HG03159 (cell line): Measurements from ENCODE around the gene OR8D2.
"Not testable (repeated sequence)": the region's sequence is repeated elsewhere in the genome, so short reads cannot be mapped to it uniquely, and the experiment has no call there.

ENCODE experiments used
- ATAC-seq: cut with Tn5 transposase; IDR thresholded peaks from one replicate; pipeline ENCODE4 v1.9.1; 2021; ENCODE audit warnings: mild to moderate bottlenecking, moderate library complexity; ENCODE audit not compliant: unreplicated experiment

Gene OR8D2

DNA sequence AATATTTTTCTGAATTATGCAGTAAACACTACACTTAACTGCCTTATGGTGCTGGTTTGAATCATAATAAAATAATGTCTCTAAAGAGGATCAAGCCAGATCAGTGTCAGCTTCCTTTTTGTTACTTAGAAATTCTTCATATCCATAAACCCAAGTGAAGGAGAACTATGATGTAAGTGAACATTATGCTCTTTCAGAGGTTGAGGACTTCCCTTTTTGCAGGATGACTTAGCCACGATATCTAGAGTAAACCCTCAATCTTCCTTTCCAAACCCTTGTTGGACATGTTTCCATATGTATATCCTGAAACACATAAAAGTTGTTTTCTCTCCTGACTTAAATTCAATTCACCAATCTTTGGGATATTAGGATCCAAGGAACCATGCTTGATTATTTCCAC is 25.3 kb downstream of the OR8D2 start:
- no peak for ATAC-seq

DNA sequence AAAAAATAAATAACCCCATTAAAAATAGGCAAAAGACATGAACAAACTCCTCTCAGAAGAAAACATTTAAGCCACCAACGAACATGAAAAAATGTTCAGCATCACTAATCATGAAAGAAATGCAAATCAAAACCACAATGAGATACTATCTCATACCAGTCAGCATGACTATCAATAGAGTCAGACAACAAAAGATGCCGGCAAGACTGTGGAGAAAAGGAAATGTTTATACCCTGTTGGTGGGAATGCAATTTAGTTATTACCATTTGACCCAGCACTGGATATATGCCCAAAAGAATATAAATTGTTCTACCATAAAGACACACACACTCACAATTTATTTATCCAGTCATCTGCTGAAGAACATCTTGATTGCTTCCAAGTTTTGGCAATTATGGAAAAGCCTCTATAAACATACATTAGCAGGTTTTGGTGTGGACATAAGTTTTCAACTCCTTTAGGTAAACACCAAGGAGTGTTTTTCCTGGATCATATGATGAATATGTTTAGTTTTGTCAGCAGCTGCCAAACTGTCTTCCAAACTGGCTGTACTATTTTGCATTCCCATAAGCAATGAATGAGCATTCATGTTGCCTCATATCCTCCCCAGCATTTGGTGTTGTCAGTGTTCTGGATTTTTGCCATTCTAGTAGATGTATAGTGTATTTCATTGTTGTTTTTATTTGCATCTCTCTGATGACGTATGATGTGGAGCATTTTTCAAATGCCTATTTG is 34.2 kb downstream of the OR8D2 start:
- ATAC-seq, result no peak

DNA sequence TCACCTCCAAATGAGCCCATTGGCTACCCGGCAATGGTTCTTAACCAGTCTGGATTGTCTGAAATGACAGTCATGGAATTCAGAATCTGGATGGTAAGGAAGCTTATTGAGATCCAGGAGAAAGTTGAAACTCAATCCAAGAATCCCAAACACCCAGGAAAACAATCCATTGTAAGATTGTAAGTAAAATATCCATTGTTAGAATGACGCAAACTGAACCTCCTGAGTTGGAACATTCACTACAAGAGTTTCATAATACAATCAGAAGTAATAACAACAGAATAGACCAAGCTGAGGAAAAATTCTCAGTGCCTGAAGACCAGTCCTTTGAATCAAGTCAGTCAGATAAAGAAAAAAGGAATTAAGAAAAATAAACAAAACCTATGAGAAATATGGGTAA is 41.7 kb downstream of the OR8D2 start:
- ATAC-seq, result no peak

DNA sequence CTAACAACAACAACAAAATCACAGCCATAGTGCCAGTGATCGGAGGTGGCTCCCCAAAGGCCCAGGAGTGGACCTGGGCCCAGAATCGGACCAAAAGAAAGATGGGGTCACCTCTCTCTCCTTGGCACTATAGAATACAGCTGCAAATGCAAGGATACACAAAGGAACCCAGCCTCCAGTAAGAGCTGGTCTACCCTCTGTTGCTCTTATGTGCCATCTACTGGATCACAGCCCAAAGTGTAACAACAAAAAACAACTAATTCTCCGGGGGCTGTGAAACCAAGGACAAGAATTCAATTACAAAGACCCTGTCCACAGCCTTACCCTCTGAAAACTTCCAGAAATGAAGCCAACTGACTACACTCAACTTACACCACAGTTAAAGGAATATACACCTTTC is 42.2 kb downstream of the OR8D2 start:
- ATAC-seq, result no peak

DNA sequence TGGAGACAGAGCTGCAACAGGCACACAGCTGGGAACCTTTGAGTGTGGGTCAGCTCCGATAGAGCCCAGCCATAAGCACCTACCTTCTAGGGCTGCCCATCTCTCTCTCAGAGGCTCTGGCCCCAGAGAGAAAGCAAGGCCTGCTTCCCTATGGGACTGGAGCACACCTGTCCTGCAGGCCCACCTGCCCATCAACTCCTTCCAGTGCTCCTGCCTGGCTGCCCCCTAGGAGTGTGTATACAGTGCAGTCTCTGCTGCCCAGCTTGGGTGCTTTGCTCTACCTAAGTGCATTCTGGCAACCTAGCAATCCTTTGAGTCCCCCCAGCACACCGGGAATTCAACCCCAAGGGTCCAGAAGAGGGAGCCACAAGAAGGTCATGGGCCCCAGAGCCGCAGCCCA is 42.8 kb downstream of the OR8D2 start:
- ATAC-seq, result no peak

DNA sequence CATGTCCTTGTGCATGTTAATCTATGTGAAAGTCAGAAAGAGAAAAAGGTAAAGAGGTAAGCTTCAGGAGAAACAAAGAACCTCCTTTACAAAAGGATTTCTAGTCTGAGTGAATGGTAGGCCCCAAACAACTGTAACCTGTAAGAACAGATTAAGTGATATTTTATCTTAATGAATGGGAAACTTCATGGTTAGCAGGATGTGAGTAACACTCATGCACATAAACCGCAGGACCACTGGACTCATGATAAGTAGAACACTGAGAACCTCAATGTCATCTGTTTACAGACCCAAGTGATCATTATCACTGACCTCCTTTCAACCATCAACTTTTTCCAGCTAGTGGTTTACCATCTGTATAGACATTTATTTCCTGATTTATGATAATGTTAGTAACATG is 43.9 kb downstream of the OR8D2 start:
- ATAC-seq, result no peak

DNA sequence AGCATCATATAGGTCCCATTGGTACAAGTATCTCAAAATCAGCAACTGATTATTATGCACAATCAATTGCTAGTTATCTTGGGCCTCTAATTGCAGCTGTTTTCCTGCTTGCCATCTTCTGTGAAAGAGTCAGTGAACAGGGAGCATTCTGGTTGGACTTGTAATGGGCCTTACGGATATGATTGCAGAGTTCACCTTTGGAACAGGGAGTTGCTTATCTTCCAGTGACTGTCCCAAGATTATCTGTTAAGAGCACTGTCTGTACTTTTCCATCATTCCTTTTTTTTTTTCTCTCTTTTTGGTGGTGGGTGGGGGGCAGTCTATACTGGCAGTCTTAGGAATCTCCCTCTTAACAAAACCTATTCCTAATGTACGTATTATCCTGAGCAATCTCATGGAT is 46.0 kb downstream of the OR8D2 start:
- no peak for ATAC-seq

DNA sequence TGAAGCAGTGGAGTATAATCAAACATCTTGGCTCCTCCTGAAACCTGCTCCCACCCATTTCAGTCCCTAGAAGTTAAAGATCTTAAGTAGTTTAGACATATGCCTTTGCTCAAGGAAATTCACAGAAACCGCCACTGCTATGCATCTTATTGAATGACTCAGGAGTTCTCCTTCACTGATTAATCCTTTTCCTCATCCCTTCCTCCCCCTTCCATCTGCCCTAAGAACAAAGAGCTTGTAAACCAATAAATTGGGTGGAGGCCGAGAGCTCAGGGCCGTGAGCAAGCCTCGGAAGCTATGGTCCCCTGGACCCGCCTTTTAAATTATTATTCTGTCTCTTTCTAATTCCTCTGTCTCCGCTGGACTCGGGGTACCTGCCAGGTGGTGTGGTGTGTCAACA is 49.1 kb downstream of the OR8D2 start:
- not testable (repeated sequence) for ATAC-seq
